ENCODE results near the gene AGPS. TPM values are rescaled to one million over a fixed set of nuclear protein-coding genes. Genes with fewer than 3 reads are reported as not detected.

Gene AGPS
- polyA plus RNA-seq, 2 of the 4 experiments (the other 2 are of a cell fraction) = 49.8 to 62.1 TPM

DNA sequence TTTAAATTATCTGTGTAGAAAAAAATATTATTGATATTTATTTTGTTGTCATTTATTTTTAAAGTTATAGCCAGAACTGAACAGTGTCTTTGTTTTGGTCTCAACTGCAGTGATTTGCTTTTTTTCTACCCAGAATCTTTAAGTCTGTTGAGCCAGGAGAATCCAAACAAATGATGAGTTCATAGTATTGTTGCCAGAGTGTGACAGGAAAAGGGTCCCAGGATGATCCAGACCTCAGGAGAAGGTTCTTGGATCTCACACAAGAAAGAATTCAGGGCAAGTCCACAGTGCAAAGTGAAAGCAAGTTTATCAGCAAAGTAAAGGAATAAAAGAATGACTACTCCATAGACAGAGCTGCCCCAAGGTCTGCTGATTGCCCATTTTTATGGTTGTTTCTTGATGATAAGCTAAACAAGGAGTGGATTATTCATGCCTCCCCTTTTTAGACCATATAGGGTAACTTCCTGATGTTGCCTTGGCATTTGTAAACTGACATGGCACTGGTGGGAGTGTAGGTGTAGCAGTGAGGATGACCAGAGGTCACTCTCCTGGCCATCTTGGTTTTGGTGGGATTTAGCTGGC, 127.1 kb downstream of the AGPS start (continued):
- TF ChIP-seq, protein P1, sequence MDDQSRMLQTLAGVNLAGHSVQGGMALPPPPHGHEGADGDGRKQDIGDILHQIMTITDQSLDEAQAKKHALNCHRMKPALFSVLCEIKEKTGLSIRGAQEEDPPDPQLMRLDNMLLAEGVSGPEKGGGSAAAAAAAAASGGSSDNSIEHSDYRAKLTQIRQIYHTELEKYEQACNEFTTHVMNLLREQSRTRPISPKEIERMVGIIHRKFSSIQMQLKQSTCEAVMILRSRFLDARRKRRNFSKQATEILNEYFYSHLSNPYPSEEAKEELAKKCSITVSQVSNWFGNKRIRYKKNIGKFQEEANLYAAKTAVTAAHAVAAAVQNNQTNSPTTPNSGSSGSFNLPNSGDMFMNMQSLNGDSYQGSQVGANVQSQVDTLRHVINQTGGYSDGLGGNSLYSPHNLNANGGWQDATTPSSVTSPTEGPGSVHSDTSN (IDR thresholded peaks at IDR 0.05) = no peak
- TF ChIP-seq RARB (CRISPR knock-in tag; IDR thresholded peaks at IDR 0.05) = no peak
- TF ChIP-seq EHMT2 (IDR thresholded peaks at IDR 0.05; ENCODE audit: low read depth) = no peak
- TF ChIP-seq CBX8 (IDR thresholded peaks at IDR 0.05) = no peak
- no peak for TF ChIP-seq HOXB13 (CRISPR knock-in tag; IDR thresholded peaks at IDR 0.05; ENCODE audit: low read depth)
- no peak for TF ChIP-seq MAZ (IDR thresholded peaks at IDR 0.05; ENCODE audit: borderline replicate concordance, low read depth, low read length)
- TF ChIP-seq EHF (CRISPR knock-in tag; IDR thresholded peaks at IDR 0.05) = no peak
- no peak for TF ChIP-seq HDAC2 (IDR thresholded peaks at IDR 0.05)
- TF ChIP-seq MAFK (IDR thresholded peaks at IDR 0.05; ENCODE audit: partially characterized antibody) = no peak
- TF ChIP-seq, protein P2, sequence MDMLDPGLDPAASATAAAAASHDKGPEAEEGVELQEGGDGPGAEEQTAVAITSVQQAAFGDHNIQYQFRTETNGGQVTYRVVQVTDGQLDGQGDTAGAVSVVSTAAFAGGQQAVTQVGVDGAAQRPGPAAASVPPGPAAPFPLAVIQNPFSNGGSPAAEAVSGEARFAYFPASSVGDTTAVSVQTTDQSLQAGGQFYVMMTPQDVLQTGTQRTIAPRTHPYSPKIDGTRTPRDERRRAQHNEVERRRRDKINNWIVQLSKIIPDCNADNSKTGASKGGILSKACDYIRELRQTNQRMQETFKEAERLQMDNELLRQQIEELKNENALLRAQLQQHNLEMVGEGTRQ (IDR thresholded peaks at IDR 0.05) = no peak
- TF ChIP-seq FOSB (CRISPR knock-in tag; IDR thresholded peaks at IDR 0.05) = no peak
- TF ChIP-seq NPAS2 (CRISPR knock-in tag; IDR thresholded peaks at IDR 0.05; ENCODE audit: borderline replicate concordance) = no peak

DNA sequence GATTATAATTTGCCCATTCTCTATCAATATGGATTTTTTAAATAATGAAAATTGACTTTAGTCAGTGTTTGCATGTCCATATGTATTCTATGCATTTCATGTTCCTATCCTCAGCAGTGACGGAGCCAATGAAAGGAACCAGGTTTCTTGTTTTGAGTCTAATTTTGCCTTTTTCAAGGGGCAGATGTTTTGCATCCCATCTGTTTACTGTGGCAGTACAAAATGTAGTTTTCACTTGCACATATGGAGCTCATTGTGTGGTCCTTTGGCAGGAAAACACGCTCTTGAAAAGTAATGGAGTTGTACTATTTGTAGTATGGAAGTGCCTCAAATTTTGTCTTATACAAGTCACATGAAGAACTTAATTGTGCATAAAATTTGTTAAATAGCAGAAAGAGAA, 127.8 kb downstream of the AGPS start:
- no peak overlapping the region for H3K4me3 ChIP-seq
- no peak overlapping the region for H3K4me2 ChIP-seq
- ChIA-PET POLR2A (no interaction called here), CTCF (no interaction called here)
- ATAC-seq = no peak
- FAIRE-seq = no peak
- no peak overlapping the region for H3K27ac ChIP-seq
- peaks cover 7% of the 10 kb centered on the region; the same call in 1 of the 3 replicates for H3K4me1 ChIP-seq
- TF ChIP-seq RAD21 (conservative IDR thresholded peaks at IDR 0.05 in 1 of 2, IDR thresholded peaks at IDR 0.05 in 1 of 2) (no peak), JUNB (IDR thresholded peaks at IDR 0.05) (no peak), NR3C1 (IDR thresholded peaks at IDR 0.05) (no peak), HOXB5 (CRISPR knock-in tag; IDR thresholded peaks at IDR 0.05) (no peak), HEYL (CRISPR knock-in tag; IDR thresholded peaks at IDR 0.05) (no peak), HOXB13 (CRISPR knock-in tag; IDR thresholded peaks at IDR 0.05; ENCODE audit: low read depth) (no peak), KDM5A (IDR thresholded peaks at IDR 0.05) (no peak), ZC3H11A (IDR thresholded peaks at IDR 0.05) (no peak), ZNF302 (CRISPR knock-in tag; IDR thresholded peaks at IDR 0.05) (no peak), MAFK (IDR thresholded peaks at IDR 0.05; ENCODE audit: partially characterized antibody) (no peak), MAX (IDR thresholded peaks at IDR 0.05) (no peak)
- TF ChIP-seq, protein P1 (IDR thresholded peaks at IDR 0.05) = no peak
- TF ChIP-seq, protein P2 (IDR thresholded peaks at IDR 0.05) = no peak
- no peaks in the 10 kb centered on the region for H3K9me3 ChIP-seq
- no peak for DNase-seq (ENCODE audit: low read depth in 1 of 2, low spot score in 1 of 2)
- 92% methylated on average over 2 of the region's 2 CpGs for WGBS (ENCODE audit: missing lambda C conversion rate)

DNA sequence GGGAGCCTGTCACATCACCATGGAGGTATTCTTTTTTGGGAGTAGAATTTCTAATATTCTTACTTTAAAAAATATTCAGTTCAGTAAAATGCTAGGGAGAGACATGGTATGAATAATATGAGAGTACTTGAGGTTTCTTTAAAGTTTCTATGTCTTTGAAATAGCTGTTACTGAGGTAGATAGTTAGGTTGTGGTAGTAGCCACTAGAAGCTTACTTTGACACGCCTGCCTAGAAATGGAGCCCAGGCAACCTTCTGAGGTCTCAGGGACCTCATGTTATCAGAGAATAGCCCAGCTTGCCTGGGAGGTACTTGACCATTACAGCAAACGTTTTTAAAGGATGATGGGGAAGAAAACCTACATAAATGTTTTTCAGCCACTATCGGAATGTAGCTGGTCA, 131.2 kb downstream of the AGPS start:
- no peaks in the 10 kb centered on the region for H3K4me1 ChIP-seq
- no peak overlapping the region for H3K4me3 ChIP-seq
- DNase-seq (ENCODE audit: low read depth in 1 of 2, low spot score in 1 of 2) = no peak
- ChIA-PET CTCF (interaction anchor here (1.6 kb wide), 1 partner anchor 10 kb away, joined by 3 read pairs; no protein-coding TSS in a partner anchor), POLR2A (no interaction called here)
- H3K9me3 ChIP-seq = no peaks in the 10 kb centered on the region
- TF ChIP-seq SMC3 (IDR thresholded peaks at IDR 0.05) (no peak), CBX8 (IDR thresholded peaks at IDR 0.05) (no peak), FOSB (CRISPR knock-in tag; IDR thresholded peaks at IDR 0.05) (no peak), ZFP36 (IDR thresholded peaks at IDR 0.05; ENCODE audit: borderline replicate concordance, partially characterized antibody) (no peak), KDM5A (IDR thresholded peaks at IDR 0.05) (no peak), CEBPB (IDR thresholded peaks at IDR 0.05) (no peak), HOXA7 (CRISPR knock-in tag; IDR thresholded peaks at IDR 0.05) (no peak), KDM1A (IDR thresholded peaks at IDR 0.05; ENCODE audit: low read depth) (no peak), MAFK (IDR thresholded peaks at IDR 0.05; ENCODE audit: partially characterized antibody) (no peak), CTCF (IDR thresholded peaks at IDR 0.05) (no peak)
- TF ChIP-seq, protein P3, sequence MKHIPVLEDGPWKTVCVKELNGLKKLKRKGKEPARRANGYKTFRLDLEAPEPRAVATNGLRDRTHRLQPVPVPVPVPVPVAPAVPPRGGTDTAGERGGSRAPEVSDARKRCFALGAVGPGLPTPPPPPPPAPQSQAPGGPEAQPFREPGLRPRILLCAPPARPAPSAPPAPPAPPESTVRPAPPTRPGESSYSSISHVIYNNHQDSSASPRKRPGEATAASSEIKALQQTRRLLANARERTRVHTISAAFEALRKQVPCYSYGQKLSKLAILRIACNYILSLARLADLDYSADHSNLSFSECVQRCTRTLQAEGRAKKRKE (CRISPR knock-in tag; IDR thresholded peaks at IDR 0.05; ENCODE audit: low read depth) = no peak
- H3K4me2 ChIP-seq = no peak overlapping the region
- ATAC-seq = no peak
- H3K27ac ChIP-seq = no peak overlapping the region
- FAIRE-seq = no peak
- WGBS (ENCODE audit: missing lambda C conversion rate) = 70% methylated on average over 3 of the region's 3 CpGs
